Tibial nerve (tissue), 4 donors: Measurements from ENCODE around the gene CYSRT1.

Experiments
- CTCF ChIP-seq, 5 experiments: fragments of 200-600 bp in 3 of 5; fragments of 450-650 bp in 2 of 5; sonication (generic) in 3 of 5; IDR thresholded peaks; one replicate each; pipeline ENCODE4 v1.5.1; 2016 to 2019; ENCODE audit warnings: antibody characterized with exemption in 5 of 5, mild to moderate bottlenecking in 3 of 5, moderate library complexity in 2 of 5
- EP300 ChIP-seq, 2 donors: sonication (generic); formaldehyde crosslinking; IDR thresholded peaks; one replicate each; pipeline ENCODE4 v1.6.1; 2017; ENCODE audit warnings: antibody characterized with exemption in 2 of 2, mild to moderate bottlenecking in 1 of 2
- POLR2A ChIP-seq, 2 donors: fragments of 450-650 bp; IDR thresholded peaks; one replicate each; pipeline ENCODE4 v1.6.1; 2017; ENCODE audit warnings: antibody characterized with exemption in 2 of 2, mild to moderate bottlenecking in 2 of 2, moderate library complexity in 2 of 2

- TF ChIP-seq CTCF (IDR thresholded peaks at IDR 0.05): no peak
- no peak for TF ChIP-seq POLR2A (IDR thresholded peaks at IDR 0.05)
- no peak for TF ChIP-seq EP300 (IDR thresholded peaks at IDR 0.05)
Observed at GRCh38 chr9:137194909-137195308, 30.1 kb upstream of the CYSRT1 start.
